ENCODE measurements around the gene PITPNC1.
"Not testable (repeated sequence)": the region's sequence is repeated elsewhere in the genome, so short reads cannot be mapped to it uniquely, and the experiment has no call there.

PITPNC1 gene

GRCh38 chr17:67725373-67725791 lies 348.3 kb downstream of the PITPNC1 start:
- no peak for DNase-seq (ENCODE audit: low read depth in 2 of 2)

GRCh38 chr17:67725807-67726206 lies 348.7 kb downstream of the PITPNC1 start:
- no peak for DNase-seq (ENCODE audit: low read depth in 2 of 2)

GRCh38 chr17:67727152-67728039 lies 350.3 kb downstream of the PITPNC1 start:
- not testable (repeated sequence) for DNase-seq (ENCODE audit: low read depth in 2 of 2)

GRCh38 chr17:67729903-67730302 lies 352.8 kb downstream of the PITPNC1 start:
- DNase-seq (ENCODE audit: low read depth in 2 of 2): no peak

- no peak for DNase-seq (ENCODE audit: low read depth in 2 of 2)
Observed at GRCh38 chr17:67730731-67731130, 353.6 kb downstream of the PITPNC1 start.

- no peak for DNase-seq (ENCODE audit: low read depth in 2 of 2)
Observed at GRCh38 chr17:67733449-67733848, 356.4 kb downstream of the PITPNC1 start.

- no peak for DNase-seq (ENCODE audit: low read depth in 2 of 2)
Observed at GRCh38 chr17:67737145-67737544, 360.1 kb downstream of the PITPNC1 start.

GRCh38 chr17:67742025-67742424 lies 364.9 kb downstream of the PITPNC1 start:
- no peak for DNase-seq (ENCODE audit: low read depth in 2 of 2)
